Adipose tissue (tissue), 3 donors: ENCODE results near the gene WDR72. TPM values are rescaled to one million over a fixed set of nuclear protein-coding genes. Genes with fewer than 3 reads are reported as not detected.

Experiments
- H3K27ac ChIP-seq: one replicate; pipeline ENCODE4 v1.5.1; 2013; ENCODE audit warnings: low read depth, low read length
- WGBS, 3 donors: extraction: QIAGEN DNeasy Blood & Tissue Kit; methylation state at CpG; one replicate each; pipeline ENCODE4 v1.1.7; 2013; 5-methylcytosine and 5-hydroxymethylcytosine counted together
- polyA plus RNA-seq, 3 donors: library from polyadenylated mRNA; stranded (reverse); fragments of 200-250 nt; gene quantifications; one replicate each; pipeline ENCODE4 v1.2.3, GENCODE V29; 2013
- donor health status: healthy with polysubstance abuse.
- donor health status: Bipolar disorder and iron deficiency.
- donor health status: healthy.

WDR72 gene
- polyA plus RNA-seq, 3 donors, result 0.04 to 0.60 TPM; not detected in 1

GRCh38 chr15:53627279-53627678 lies 132.2 kb downstream of the WDR72 start:
- WGBS, 3 donors, result 73 to 91% (median 86%) methylated on average over 3 of the region's 3 CpGs
- H3K27ac ChIP-seq, result no peak overlapping the region

GRCh38 chr15:53625962-53626845 lies 133.3 kb downstream of the WDR72 start:
- WGBS, 3 donors, result 92 to 94% (median 92%) methylated on average over 22 of the region's 22 CpGs
- H3K27ac ChIP-seq, result no peak overlapping the region

DNA sequence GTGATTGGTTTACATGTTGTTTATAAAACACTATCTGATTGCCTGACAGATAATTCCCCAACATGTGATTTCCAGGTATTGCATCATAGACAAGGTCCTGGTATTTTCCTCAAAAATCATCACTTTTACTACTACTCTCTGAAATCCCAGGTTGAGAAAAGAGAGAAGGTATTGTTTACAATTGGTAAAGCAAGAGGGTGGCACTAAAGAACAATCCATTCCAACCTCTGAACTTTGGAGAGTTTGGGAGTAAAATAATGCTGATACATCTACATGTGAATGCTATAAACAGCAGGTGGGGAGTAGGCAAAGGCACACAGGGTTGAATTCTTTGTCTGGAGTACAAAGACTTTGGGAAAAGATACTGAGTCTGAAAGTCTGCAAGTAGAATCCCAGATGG lies 134.2 kb downstream of the WDR72 start:
- H3K27ac ChIP-seq, result no peak overlapping the region

DNA sequence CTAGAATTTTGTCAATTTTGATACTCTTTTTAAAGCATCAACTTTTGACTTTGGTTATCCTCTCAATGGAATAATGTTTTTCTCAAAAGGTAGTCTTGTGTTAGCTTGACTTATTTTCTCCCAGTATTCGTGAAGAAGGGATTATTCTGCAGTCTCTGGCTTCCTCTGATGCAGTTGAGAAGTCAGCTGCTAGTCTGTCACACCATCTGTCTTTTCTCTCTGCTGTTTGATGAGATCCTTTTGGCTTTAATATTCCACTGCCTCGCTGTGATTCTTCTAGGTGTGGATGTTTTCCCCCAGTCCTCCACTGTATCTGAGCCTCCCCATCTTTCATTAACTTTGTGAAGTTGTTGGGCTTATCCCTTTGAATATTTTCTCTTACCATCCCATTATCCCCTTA lies 141.0 kb downstream of the WDR72 start:
- H3K27ac ChIP-seq, result no peak overlapping the region
- WGBS, 3 donors, result 43 to 72% (median 44%) methylated on average over 2 of the region's 2 CpGs

DNA sequence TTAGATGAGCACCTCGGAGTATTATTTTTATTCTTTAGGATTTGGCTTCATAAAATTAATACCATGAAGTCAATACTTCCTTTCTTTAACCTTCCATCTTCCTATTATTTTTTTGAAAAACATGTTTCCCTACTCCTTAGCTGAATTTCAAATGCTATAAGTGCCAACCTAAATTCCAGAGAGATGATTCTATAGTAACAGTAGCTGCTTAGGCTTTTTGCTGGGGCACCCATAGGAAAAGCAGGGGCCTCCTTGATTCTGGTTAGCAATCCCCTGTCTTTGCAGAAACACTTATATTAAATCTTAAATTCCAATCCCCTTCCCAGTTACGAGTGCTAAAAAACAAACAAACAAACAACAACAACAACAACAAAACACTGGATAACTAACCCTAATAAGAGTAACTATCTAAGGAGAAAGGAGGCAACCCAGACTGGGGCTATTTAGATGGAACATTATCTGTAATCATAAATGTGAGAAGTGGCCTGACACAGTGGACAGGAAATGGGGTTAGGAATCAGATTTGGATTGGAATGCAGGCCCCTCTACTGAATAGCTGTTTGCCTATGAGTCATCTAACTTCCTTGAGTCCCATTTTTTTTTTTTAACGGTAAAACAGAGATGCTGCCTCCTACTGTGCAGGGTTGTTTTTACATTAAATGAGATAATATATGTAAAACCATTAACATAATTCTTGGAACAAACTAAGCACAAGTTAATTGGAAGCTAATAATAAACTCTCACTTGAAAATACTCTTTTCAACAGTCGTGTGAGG lies 148.1 kb downstream of the WDR72 start:
- WGBS, 3 donors, result 70 to 84% (median 72%) methylated on average over 4 of the region's 4 CpGs

GRCh38 chr15:53591041-53591440 lies 168.4 kb downstream of the WDR72 start:
- WGBS, 3 donors, result 81 to 88% (median 86%) methylated on average over 2 of the region's 2 CpGs
- H3K27ac ChIP-seq, result no peak overlapping the region

More for the DNA sequence above, 148.1 kb downstream of the WDR72 start:
- H3K27ac ChIP-seq, result no peak overlapping the region

GRCh38 chr15:53590380-53590779 lies 169.1 kb downstream of the WDR72 start:
- no peak overlapping the region for H3K27ac ChIP-seq
- WGBS, 3 donors, result 81 to 91% (median 84%) methylated on average over 2 of the region's 2 CpGs

DNA sequence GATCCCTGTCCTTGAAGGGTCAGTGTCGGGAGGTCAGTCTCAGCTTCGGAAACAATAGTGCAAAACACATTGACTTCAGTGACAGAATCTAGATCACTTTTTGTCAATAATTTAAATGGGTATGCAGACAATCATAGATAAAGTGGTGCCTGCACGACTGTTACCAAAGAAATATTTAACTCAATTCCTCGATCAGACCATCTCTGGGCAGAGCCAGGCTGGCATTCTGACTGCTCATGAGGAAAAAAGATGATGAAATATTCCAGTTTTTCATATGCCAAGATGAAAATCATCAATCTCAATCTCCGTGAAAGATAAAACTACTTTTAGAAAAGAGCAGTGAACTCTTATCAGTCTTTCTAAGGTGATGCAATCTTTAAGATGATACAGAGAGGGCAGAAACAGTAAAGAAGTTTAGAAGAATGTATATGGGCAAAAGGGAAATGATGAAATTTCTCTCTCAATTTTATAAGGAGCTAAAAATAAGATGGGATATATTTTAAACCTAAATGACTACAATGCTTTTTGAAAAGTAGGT lies 169.9 kb downstream of the WDR72 start:
- 56 to 67% (median 59%) methylated on average over 5 of the region's 5 CpGs for WGBS, 3 donors
- H3K27ac ChIP-seq, result no peak overlapping the region

GRCh38 chr15:53588773-53589172 lies 170.7 kb downstream of the WDR72 start:
- WGBS, 3 donors, result 70 to 100% (median 85%) methylated on average over 1 of the region's 1 CpG
- H3K27ac ChIP-seq, result no peak overlapping the region

DNA sequence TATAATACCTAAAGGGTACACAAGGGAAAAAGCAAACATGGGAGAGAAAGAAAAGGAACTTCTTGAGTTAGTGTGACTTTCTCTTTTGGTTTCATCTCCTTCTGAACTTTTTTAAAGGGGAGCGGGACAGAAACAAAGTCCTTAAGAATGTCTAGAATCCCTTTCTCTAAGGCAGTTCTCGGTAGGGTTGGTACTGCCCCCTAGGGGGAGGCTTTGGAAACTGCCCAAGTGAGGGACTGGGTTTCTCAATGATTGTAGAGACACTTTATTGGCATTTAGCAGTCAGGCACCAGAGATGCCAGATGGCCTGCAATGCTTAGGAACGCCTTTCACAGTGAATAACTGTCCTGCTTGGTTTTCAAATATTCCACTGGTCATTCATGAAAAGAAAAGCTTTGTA lies 172.7 kb downstream of the WDR72 start:
- WGBS, 3 donors, result 19 to 39% (median 31%) methylated on average over 3 of the region's 3 CpGs
- no peak overlapping the region for H3K27ac ChIP-seq

DNA sequence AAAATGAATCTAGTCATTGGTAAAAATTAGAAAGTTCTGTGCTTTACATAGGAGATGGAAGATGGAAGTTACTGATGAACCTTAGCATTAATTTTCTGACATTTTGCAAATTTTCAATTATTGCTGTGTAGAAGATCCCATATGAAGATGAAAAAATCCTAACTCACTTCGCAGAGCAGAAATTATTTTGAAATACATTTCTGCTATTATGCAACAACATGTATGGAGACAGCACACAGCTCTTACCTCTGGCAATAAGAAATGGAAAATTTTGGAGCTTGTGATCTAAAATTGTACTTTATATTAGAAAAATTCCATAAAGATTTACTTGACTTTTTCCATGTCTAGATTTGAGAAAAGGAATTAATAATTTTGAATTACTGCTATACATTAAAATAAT lies 177.9 kb downstream of the WDR72 start:
- WGBS, 3 donors, result 45 to 93% (median 50%) methylated on average over 1 of the region's 1 CpG
- H3K27ac ChIP-seq, result no peak overlapping the region

GRCh38 chr15:53580366-53580765 lies 179.1 kb downstream of the WDR72 start:
- 19 to 55% (median 38%) methylated on average over 3 of the region's 3 CpGs for WGBS, 3 donors

GRCh38 chr15:53576841-53577240 lies 182.6 kb downstream of the WDR72 start:
- WGBS, 3 donors, result 44 to 71% (median 66%) methylated on average over 1 of the region's 1 CpG

More at GRCh38 chr15:53580366-53580765, 179.1 kb downstream of the WDR72 start:
- no peak overlapping the region for H3K27ac ChIP-seq

GRCh38 chr15:53573091-53573490 lies 186.4 kb downstream of the WDR72 start:
- no peak overlapping the region for H3K27ac ChIP-seq

More at GRCh38 chr15:53576841-53577240, 182.6 kb downstream of the WDR72 start:
- H3K27ac ChIP-seq, result no peak overlapping the region

- WGBS, 3 donors, result 77 to 88% (median 81%) methylated on average over 3 of the region's 3 CpGs
- H3K27ac ChIP-seq, result no peak overlapping the region
These were observed 189.5 kb downstream of the WDR72 start for GRCh38 chr15:53569751-53570480.

DNA sequence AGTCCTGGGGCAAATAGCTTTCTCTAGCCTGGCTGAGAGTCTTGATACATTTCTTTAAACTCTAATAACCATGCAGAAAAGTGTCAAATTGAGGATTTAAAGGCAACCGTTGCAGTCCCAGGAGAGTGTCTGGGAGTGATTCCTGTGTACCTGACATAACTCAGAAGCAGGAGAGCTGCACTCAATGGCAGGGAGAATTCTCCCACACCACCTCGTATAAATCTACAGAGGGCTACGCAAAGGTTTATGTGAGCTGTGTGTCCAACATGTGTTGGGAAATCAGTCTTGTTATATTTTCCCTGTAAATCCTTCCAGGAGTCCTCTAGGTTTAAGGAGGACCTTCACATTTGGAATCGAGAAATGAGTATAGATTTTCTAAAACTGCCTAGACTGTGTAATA lies 192.6 kb downstream of the WDR72 start:
- WGBS, 3 donors, result 59 to 75% (median 66%) methylated on average over 4 of the region's 4 CpGs
- no peak overlapping the region for H3K27ac ChIP-seq

GRCh38 chr15:53565721-53566120 lies 193.7 kb downstream of the WDR72 start:
- WGBS, 3 donors, result 23 to 74% (median 33%) methylated on average over 4 of the region's 4 CpGs
- H3K27ac ChIP-seq, result no peak overlapping the region

DNA sequence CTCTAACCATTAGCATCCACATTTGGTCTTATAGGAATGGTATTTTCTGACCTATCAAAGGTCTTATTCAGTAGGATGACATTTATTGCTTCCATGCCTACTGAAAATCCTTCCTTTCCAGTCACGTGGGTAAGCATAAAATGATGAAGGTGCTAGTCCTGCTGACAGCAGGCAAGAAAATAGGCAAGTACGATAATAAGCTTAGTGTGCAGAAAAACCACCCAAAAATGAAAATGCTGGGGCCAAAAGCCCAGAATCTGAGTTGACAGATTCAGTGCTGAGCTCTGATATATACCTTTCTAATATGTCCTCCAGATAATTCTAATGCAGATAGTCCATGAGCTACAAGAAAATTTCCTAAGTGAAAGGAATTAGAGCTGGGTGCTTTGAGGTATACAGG lies 194.8 kb downstream of the WDR72 start:
- WGBS, 3 donors, result 55 to 85% (median 58%) methylated on average over 2 of the region's 2 CpGs
- no peak overlapping the region for H3K27ac ChIP-seq

DNA sequence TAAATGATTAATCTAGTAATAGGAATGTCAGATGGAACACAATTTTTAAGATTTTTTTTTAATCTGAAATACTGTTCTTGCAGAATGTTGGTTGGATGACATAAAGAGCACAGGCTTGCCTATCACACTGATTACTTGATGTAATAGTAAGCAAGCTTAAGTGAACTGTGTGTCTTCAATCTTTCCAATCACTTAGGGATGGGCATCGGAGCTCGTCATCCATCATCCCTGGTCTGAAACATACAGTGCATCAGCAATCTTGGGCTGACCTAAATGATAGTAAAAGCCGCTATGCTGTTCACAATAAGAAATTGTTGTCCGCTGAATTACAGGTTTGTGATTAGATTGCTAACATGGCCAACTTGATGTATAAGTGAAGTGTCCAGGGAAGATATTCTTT lies 195.8 kb downstream of the WDR72 start:
- H3K27ac ChIP-seq, result no peak overlapping the region
- WGBS, 3 donors, result 75 to 93% (median 90%) methylated on average over 4 of the region's 4 CpGs
